Progenitor cell of endocrine pancreas (in vitro differentiated cells): ENCODE results near the gene ASB1. TPM values are rescaled to one million over a fixed set of nuclear protein-coding genes. Genes with fewer than 3 reads are reported as not detected.

Experiments
- DNase-seq: peaks from one replicate; pipeline ENCODE4 v3.0.0; 2021; ENCODE audit warnings: low spot score; ENCODE audit not compliant: unreplicated experiment
- H3K27ac Mint-ChIP-seq: 2 replicates; pipeline ENCODE4 v1.8.0; 2021; ENCODE audit warnings: mild to moderate bottlenecking, moderate library complexity, mixed read lengths
- H3K27me3 Mint-ChIP-seq: 2 replicates; pipeline ENCODE4 v1.8.0; 2021; ENCODE audit warnings: mixed read lengths
- H3K36me3 Mint-ChIP-seq: 2 replicates; pipeline ENCODE4 v1.8.0; 2022; ENCODE audit warnings: mixed read lengths; ENCODE audit not compliant: insufficient read depth
- H3K4me1 Mint-ChIP-seq: 2 replicates; pipeline ENCODE4 v1.8.0; 2021; ENCODE audit warnings: low read depth, mixed read lengths
- H3K4me3 Mint-ChIP-seq: 2 replicates; pipeline ENCODE4 v1.8.0; 2021; ENCODE audit warnings: low read depth, mild to moderate bottlenecking, moderate library complexity, mixed read lengths
- H3K9me3 Mint-ChIP-seq: 2 replicates; pipeline ENCODE4 v1.8.0; 2021; ENCODE audit warnings: low read depth, mixed read lengths
- CTCF ChIP-seq: fragments of 200-600 bp; sonication (generic); IDR thresholded peaks from one replicate; pipeline ENCODE4 v1.5.0; 2021; ENCODE audit warnings: antibody characterized with exemption, mild to moderate bottlenecking; ENCODE audit not compliant: unreplicated experiment
- total RNA-seq: library from RNA; stranded (reverse); gene quantifications from 2 replicates; pipeline ENCODE4 v1.2.1, GENCODE V29; 2021

Gene ASB1
- total RNA-seq, 1 donor from 2014 or later, result 46.8 TPM

GRCh38 chr2:238475034-238475433, 48.3 kb downstream of the ASB1 start:
- no peaks in the 10 kb centered on the region for H3K27me3 Mint-ChIP-seq
- H3K27ac Mint-ChIP-seq, result no peak overlapping the region
- DNase-seq, result no peak
- peaks cover 39% of the 10 kb centered on the region for H3K9me3 Mint-ChIP-seq
- no peak overlapping the region for H3K4me3 Mint-ChIP-seq
- peaks cover 15% of the 10 kb centered on the region for H3K36me3 Mint-ChIP-seq
- TF ChIP-seq CTCF, result no peak
- H3K4me1 Mint-ChIP-seq, result peaks cover 3% of the 10 kb centered on the region

GRCh38 chr2:238475566-238475965, 48.8 kb downstream of the ASB1 start:
- H3K36me3 Mint-ChIP-seq, result peaks cover 14% of the 10 kb centered on the region
- H3K4me1 Mint-ChIP-seq, result peaks cover 3% of the 10 kb centered on the region
- H3K27me3 Mint-ChIP-seq, result no peaks in the 10 kb centered on the region
- TF ChIP-seq CTCF, result no peak
- H3K27ac Mint-ChIP-seq, result no peak overlapping the region
- no peak for DNase-seq
- no peak overlapping the region for H3K4me3 Mint-ChIP-seq
- peaks cover 42% of the 10 kb centered on the region for H3K9me3 Mint-ChIP-seq

- Mint-ChIP-seq H3K36me3 (peaks cover 12% of the 10 kb centered on the region), H3K9me3 (peaks cover 43% of the 10 kb centered on the region), H3K27me3 (no peaks in the 10 kb centered on the region), H3K27ac (no peak overlapping the region), H3K4me3 (no peak overlapping the region), H3K4me1 (peaks cover 3% of the 10 kb centered on the region)
- no peak for TF ChIP-seq CTCF
- no peak for DNase-seq
These were observed 49.5 kb downstream of the ASB1 start for GRCh38 chr2:238476258-238476657.

GRCh38 chr2:238478216-238478615, 51.5 kb downstream of the ASB1 start:
- peaks cover 3% of the 10 kb centered on the region for H3K4me1 Mint-ChIP-seq
- TF ChIP-seq CTCF, result no peak
- DNase-seq, result no peak
- H3K36me3 Mint-ChIP-seq, result peaks cover 8% of the 10 kb centered on the region
- peaks cover 28% of the 10 kb centered on the region for H3K9me3 Mint-ChIP-seq
- H3K4me3 Mint-ChIP-seq, result no peak overlapping the region
- H3K27me3 Mint-ChIP-seq, result no peaks in the 10 kb centered on the region
- no peak overlapping the region for H3K27ac Mint-ChIP-seq

- TF ChIP-seq CTCF, result no peak
- Mint-ChIP-seq H3K9me3 (peaks cover 20% of the 10 kb centered on the region), H3K36me3 (peaks cover 4% of the 10 kb centered on the region), H3K27ac (no peak overlapping the region), H3K4me1 (peaks cover 3% of the 10 kb centered on the region), H3K27me3 (no peaks in the 10 kb centered on the region), H3K4me3 (no peak overlapping the region)
- no peak for DNase-seq
These were observed 53.1 kb downstream of the ASB1 start for GRCh38 chr2:238479847-238480246.
